HepG2 (cell line): ENCODE measurements around the gene ZNF184. TPM values are rescaled to one million over a fixed set of nuclear protein-coding genes. Genes with fewer than 3 reads are reported as not detected.
A peak's percentile ranks its signal among the peaks of the same experiment; 100 is the strongest.

Experiments used
- ELK4 ChIP-seq: sonication (generic); formaldehyde crosslinking; IDR thresholded peaks from 2 replicates; pipeline ENCODE4 v1.9.0; 2021; ENCODE audit warnings: missing genetic modification reagents, borderline replicate concordance
- GMEB1 ChIP-seq: sonication (generic); formaldehyde crosslinking; IDR thresholded peaks from 2 replicates; pipeline ENCODE4 v1.5.1; 2020; ENCODE audit warnings: missing genetic modification reagents, mild to moderate bottlenecking, borderline replicate concordance
- IKZF5 ChIP-seq: IDR thresholded peaks from 2 replicates; pipeline ENCODE4 v1.6.1; 2018; ENCODE audit warnings: missing genetic modification reagents, mild to moderate bottlenecking, missing compliant biosample characterization
- ISL2 ChIP-seq: sonication (generic); formaldehyde crosslinking; IDR thresholded peaks from 2 replicates; pipeline ENCODE4 v1.5.0; 2020; ENCODE audit warnings: missing genetic modification reagents
- KIAA2018 ChIP-seq: sonication (generic); formaldehyde crosslinking; IDR thresholded peaks from 2 replicates; pipeline ENCODE4 v1.5.0; 2020; ENCODE audit warnings: mild to moderate bottlenecking, missing genetic modification reagents, borderline replicate concordance
- MIXL1 ChIP-seq: IDR thresholded peaks from 2 replicates; pipeline ENCODE4 v1.6.1; 2016
- PCBP2 ChIP-seq: fragments of 200-400 bp; formaldehyde crosslinking; optimal IDR thresholded peaks from 2 replicates; pipeline ENCODE3; 2018; ENCODE audit warnings: low read length, low read depth; ENCODE audit not compliant: poor library complexity, severe bottlenecking
- SNAPC2 ChIP-seq: sonication (generic); formaldehyde crosslinking; IDR thresholded peaks from 2 replicates; pipeline ENCODE4 v1.8.1; 2022; ENCODE audit warnings: mild to moderate bottlenecking, missing genetic modification reagents
- ZNF10 ChIP-seq: sonication (generic); formaldehyde crosslinking; IDR thresholded peaks from 2 replicates; pipeline ENCODE4 v1.4.0; 2020; ENCODE audit warnings: mild to moderate bottlenecking, low read depth, missing genetic modification reagents, borderline replicate concordance
- ZNF331 ChIP-seq: sonication (generic); formaldehyde crosslinking; IDR thresholded peaks from 2 replicates; pipeline ENCODE4 v1.4.0; 2020; ENCODE audit warnings: missing genetic modification reagents
- ZNF547 ChIP-seq: sonication (generic); formaldehyde crosslinking; IDR thresholded peaks from 2 replicates; pipeline ENCODE4 v1.5.1; 2020; ENCODE audit warnings: mild to moderate bottlenecking, missing genetic modification reagents
- ZNF703 ChIP-seq: sonication (generic); formaldehyde crosslinking; IDR thresholded peaks from 2 replicates; pipeline ENCODE4 v1.5.1; 2020; ENCODE audit warnings: missing genetic modification reagents, mild to moderate bottlenecking, moderate library complexity, borderline replicate concordance
- polyA plus RNA-seq, 8 experiments: library from polyadenylated mRNA; depleted of rRNA in 3 of 8; stranded (reverse) in 7 of 8; unstranded in 1 of 8; fragments of >200 nt; fragmentation: Illumina TruSeq in 4 of 8; extraction: Trizol in 4 of 8; gene quantifications; 2 replicates each; pipeline versions ENCODE4 v1.2.1 to v1.2.3, GENCODE V29; 2011 to 2016; ENCODE audit warnings: low read depth in 4 of 8, missing spikeins in 1 of 8, mixed read lengths in 1 of 8; ENCODE audit not compliant: insufficient read depth in 1 of 8
- total RNA-seq, 5 experiments: library from RNA; depleted of rRNA; stranded (reverse); fragments of >200 nt; fragmentation: Illumina TruSeq; extraction: Trizol; gene quantifications; 2 replicates each; pipeline ENCODE4 v1.2.3, GENCODE V29; 2016; ENCODE audit warnings: low read depth in 1 of 5

Gene ZNF184
- total and polyA plus RNA-seq, 2 of the 13 experiments (the other 11 are each of a cell fraction or from before 2014, with no cell fraction given) = 2.1 to 10.1 TPM

- TF ChIP-seq SNAPC2 = peak; percentile 92
- TF ChIP-seq ELK4 (CRISPR knock-in tag) = no peak
- peak; percentile 92; the same call in 1 of the 2 replicates for TF ChIP-seq IKZF5 (CRISPR knock-in tag)
- peak; percentile 16; the same call in 1 of the 2 replicates for TF ChIP-seq KIAA2018 (CRISPR knock-in tag)
- peak; percentile 93 for TF ChIP-seq MIXL1 (CRISPR knock-in tag)
- TF ChIP-seq ZNF331 (CRISPR knock-in tag) = peak; percentile 80
- peak; percentile 99 for TF ChIP-seq GMEB1 (CRISPR knock-in tag)
- TF ChIP-seq ISL2 (CRISPR knock-in tag) = peak; percentile 80
- TF ChIP-seq ZNF547 (CRISPR knock-in tag) = no peak
- no peak for TF ChIP-seq ZNF10 (CRISPR knock-in tag)
- no peak for TF ChIP-seq PCBP2
- no peak for TF ChIP-seq ZNF703
These were observed at the start of gene ZNF184 (continued) for GRCh38 chr6:27472617-27473400.
